GM13976 (cell line): ENCODE measurements around the gene SLIT3.

Source experiments
- DNase-seq: peaks from one replicate; pipeline ENCODE4 v3.0.0; 2012; ENCODE audit warnings: low spot score
- in situ Hi-C: fragments of 300-500 bp; cut with MboI; formaldehyde crosslinking; loops from one replicate; pipeline ENCODE4 v1.12.0; 2022; ENCODE audit warnings: low sequenced_read_pairs, mixed read lengths, inconsistent platforms; ENCODE audit not compliant: unreplicated experiment
- TF ChIP-seq, protein P1 (sequence below): IDR thresholded peaks from 2 replicates; pipeline ENCODE4 v1.5.1; 2012; ENCODE audit warnings: borderline replicate concordance, mild to moderate bottlenecking; ENCODE audit not compliant: insufficient read depth; ENCODE audit errors: extremely low read depth, missing control alignments, control extremely low read depth

Gene SLIT3

DNA sequence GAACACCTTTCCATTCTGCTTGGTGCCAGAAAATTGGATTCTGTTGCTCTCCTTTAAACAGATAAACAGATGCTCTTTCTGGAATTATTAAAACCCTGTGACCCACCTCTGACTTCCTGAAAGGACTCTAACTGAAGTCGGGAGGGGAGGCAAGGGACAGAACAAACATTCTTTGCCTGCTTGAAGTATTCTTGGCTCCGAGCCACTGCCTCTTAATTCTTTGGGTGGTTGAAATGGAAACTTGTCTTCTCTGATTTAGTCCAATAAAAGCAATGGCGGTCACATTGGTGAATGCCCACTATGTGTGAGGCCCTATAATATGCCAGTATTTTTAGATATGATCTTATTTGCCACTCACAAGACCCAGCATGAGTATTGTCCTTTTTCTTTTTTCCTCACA is 236.8 kb downstream of the SLIT3 start:
- in situ Hi-C loops: no loop called here
- no peak for DNase-seq
- TF ChIP-seq, protein P1, sequence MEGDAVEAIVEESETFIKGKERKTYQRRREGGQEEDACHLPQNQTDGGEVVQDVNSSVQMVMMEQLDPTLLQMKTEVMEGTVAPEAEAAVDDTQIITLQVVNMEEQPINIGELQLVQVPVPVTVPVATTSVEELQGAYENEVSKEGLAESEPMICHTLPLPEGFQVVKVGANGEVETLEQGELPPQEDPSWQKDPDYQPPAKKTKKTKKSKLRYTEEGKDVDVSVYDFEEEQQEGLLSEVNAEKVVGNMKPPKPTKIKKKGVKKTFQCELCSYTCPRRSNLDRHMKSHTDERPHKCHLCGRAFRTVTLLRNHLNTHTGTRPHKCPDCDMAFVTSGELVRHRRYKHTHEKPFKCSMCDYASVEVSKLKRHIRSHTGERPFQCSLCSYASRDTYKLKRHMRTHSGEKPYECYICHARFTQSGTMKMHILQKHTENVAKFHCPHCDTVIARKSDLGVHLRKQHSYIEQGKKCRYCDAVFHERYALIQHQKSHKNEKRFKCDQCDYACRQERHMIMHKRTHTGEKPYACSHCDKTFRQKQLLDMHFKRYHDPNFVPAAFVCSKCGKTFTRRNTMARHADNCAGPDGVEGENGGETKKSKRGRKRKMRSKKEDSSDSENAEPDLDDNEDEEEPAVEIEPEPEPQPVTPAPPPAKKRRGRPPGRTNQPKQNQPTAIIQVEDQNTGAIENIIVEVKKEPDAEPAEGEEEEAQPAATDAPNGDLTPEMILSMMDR: no peak

DNA sequence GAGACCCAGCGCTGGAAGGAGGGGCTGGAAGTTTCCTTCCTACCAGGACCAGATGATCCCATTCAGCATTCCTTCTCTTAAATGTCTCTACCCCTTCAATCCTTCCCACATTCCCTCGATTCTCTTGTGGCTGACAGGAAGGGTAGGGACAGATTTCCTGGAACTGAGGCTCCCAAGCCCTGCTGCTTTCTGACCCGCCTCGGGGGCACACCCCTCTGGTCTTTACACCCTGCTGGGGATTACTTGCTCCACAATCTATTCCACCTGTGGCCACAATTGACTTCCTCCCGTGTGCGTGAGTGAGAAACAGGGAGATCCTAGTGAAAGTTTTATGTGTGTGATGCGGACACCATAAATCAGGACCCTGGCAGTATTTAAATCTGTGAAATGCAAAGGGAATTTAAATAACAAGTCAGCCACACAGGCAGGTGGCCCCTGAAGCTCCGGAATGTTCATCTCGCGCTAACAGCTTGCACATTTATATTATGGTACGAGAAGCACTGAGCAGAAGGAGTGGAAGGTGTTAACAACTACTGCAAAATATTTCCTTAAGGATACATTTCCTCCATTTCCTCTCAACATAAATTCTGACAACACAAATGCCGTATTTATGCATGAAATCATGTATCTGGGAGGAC is 237.5 kb downstream of the SLIT3 start:
- TF ChIP-seq, protein P1: no peak
- no peak for DNase-seq
- in situ Hi-C loops: no loop called here

DNA sequence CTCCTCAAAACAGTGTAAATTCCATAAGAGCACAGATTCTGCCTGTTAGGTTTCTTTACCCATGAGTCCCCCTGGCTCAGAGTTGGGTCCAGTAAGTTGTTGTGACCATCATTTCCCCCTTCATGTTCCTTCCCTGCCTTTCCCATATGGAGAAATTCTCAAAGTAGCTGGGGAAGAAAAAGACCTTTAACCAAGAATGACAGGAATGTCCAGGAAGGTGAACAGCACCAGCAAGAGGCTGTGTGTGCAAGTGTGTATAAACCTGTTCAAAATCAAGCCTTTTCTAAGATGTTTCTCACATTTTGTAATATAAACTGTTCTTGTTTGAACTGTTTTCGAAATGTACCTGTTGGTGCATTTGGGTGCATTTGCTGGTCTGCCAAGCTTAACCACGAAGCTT is 238.2 kb downstream of the SLIT3 start:
- TF ChIP-seq, protein P1: no peak
- in situ Hi-C loops: no loop called here

DNA sequence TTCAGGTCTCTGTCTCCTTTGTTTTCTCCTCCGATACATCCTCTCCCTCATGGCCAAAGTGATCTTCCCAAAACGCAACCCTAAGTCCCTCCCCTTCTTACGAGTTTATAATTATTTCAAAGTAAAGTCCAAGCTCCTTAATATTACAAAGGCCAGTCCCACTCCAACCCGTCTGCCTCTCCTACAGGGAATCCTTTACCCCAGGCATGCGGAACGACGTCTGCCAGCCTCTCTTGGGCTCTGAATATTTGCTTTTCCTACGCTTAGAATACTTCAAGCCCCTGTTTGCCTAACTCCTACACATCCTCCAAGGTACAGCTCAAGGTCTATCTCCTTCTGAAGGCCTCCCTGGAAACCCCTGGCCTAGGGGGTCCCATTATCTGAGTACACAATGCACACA is 246.4 kb downstream of the SLIT3 start:
- TF ChIP-seq, protein P1: no peak
- in situ Hi-C loops: no loop called here
- DNase-seq: no peak

More for the DNA sequence above, 238.2 kb downstream of the SLIT3 start:
- DNase-seq: no peak

DNA sequence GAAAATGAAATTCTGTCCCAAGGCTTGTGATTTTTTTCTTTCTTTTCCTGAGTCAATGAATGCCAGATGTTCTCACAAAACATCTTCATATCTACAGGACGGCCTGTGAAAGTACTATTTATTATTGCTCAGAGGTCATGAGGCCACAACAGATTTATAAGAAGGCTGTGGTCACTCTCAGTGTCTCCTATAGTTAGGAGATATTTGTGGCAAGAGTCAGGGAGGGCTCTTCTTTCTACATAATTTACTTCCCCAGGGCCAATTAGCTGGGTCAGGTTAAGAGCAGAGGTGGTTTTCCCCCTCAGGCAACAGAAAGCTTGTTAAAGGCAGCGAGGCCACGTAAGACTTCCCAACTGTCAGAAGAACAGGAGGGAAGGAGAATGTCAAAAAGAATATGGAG is 248.7 kb downstream of the SLIT3 start:
- in situ Hi-C loops: no loop called here
- no peak for DNase-seq
- TF ChIP-seq, protein P1: no peak

DNA sequence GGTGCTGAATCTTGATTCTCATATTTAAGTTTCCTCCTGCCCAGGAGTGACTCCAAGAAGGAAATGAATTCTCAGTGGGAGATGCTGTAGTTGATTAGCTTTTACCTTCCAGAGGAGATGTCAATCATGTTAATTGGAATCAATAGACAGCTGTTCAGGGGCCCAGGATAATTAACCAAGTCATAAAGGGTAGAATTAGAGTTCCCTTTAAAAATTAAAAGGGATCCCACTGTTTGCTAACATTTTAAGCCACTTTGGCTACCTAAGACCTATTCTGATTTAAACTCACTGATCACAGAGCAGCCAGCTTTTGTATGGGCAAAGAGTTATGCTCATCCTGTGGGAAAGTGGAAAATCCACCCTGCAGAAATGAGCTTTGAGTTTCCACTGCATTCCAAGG is 249.6 kb downstream of the SLIT3 start:
- TF ChIP-seq, protein P1: no peak
- in situ Hi-C loops: no loop called here
- DNase-seq: no peak

DNA sequence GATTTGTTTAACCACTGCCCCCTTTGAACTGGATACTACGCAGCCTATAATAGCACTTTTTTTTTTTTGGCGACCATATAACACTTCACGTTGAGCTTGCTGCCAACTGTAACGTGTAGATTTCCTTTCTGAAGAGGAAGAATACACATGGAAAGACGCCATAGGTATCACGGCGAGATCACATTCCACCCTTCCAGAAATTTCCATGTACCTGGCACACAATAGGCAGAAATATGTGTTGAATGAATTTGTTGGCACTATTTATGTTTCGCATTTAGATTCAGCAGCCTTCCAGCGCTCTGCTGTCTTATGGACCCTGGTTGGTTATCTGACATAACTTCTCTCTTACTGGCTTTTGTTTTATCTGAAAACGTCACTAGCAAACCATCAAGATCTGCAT is 250.3 kb downstream of the SLIT3 start:
- TF ChIP-seq, protein P1: no peak
- in situ Hi-C loops: no loop called here
- DNase-seq: no peak
